T-helper 1 cell treated with Interleukin-12 subunit alpha and Interleukin-12 subunit beta and Interleukin-4 antibody, amounts not matched to agents 30 μg/mL and 1 μg/mL, for 36 hours (primary cell): ENCODE results near the gene SLC35F2.
"Not testable (repeated sequence)": the region's sequence is repeated elsewhere in the genome, so short reads cannot be mapped to it uniquely, and the experiment has no call there.

Experiments
- H3K27ac Mint-ChIP-seq: one replicate; pipeline ENCODE4 v1.8.0; 2021; ENCODE audit warnings: mild to moderate bottlenecking, mixed read lengths
- H3K27me3 Mint-ChIP-seq: one replicate; pipeline ENCODE4 v1.8.0; 2021; ENCODE audit warnings: low read depth, mixed read lengths
- H3K36me3 Mint-ChIP-seq: one replicate; pipeline ENCODE4 v1.8.0; 2021; ENCODE audit warnings: low read depth, mixed read lengths
- H3K4me1 Mint-ChIP-seq: one replicate; pipeline ENCODE4 v1.8.0; 2021; ENCODE audit warnings: low read depth, mixed read lengths
- H3K4me3 Mint-ChIP-seq: one replicate; pipeline ENCODE4 v1.8.0; 2021; ENCODE audit warnings: mild to moderate bottlenecking, moderate library complexity, mixed read lengths
- H3K9me3 Mint-ChIP-seq: one replicate; pipeline ENCODE4 v1.8.0; 2021; ENCODE audit warnings: mixed read lengths

SLC35F2 gene

GRCh38 chr11:107853070-107853469, 5.5 kb downstream of the SLC35F2 start:
- no peaks in the 10 kb centered on the region for H3K36me3 Mint-ChIP-seq
- H3K4me3 Mint-ChIP-seq = no peak overlapping the region
- peaks cover 20% of the 10 kb centered on the region for H3K4me1 Mint-ChIP-seq
- no peaks in the 10 kb centered on the region for H3K27me3 Mint-ChIP-seq
- no peak overlapping the region for H3K27ac Mint-ChIP-seq
- no peaks in the 10 kb centered on the region for H3K9me3 Mint-ChIP-seq

DNA sequence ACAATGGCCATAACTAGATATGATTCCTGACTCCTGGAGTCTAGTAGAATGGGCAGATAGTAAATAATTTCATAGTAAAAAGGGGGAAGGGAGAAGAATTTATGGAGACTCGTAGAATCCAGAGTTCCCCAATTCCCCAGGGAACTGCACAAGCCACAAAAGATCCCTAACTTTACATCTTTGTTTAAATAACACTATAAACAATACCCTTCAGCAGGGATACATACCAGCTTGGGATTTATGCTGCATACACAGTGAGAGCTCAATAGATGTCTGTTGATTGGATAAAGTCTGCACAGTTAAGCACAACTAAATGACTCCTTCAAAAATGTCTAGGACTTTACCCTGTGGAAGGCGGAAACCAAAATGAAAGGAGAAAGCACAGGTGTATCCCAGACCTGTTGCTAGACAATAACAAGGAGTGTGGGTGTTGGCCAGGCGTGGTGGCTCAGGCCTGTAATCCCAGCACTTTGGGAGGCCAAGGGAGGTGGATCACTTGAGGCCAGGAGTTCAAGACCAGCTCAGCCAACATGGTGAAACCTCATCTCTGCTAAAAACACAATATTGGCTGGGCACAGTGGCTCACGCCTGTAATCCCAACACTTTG, 6.8 kb downstream of the SLC35F2 start:
- Mint-ChIP-seq H3K4me3 (no peak overlapping the region), H3K27ac (no peak overlapping the region), H3K36me3 (no peaks in the 10 kb centered on the region), H3K27me3 (no peaks in the 10 kb centered on the region), H3K9me3 (no peaks in the 10 kb centered on the region), H3K4me1 (peaks cover 20% of the 10 kb centered on the region)

DNA sequence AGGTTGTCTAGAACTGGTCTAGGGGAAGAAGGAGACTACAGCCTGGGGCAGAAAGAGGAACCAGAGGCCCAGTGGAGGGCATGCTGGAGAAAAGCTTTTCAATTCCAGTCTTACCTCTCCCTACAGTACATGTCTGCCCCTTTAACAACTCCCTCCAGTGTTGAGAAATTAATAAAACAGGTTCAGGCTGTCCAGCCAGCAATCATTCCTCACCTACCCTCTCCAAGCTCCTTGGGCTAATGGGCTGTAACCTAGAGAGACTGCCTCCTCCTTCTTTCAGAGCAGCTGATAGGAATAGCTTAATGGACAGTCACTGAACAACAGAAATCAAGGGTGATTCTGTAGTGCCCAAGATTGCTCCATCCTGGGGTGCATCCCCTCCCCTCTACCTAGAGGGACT, 8.8 kb downstream of the SLC35F2 start:
- no peak overlapping the region for H3K27ac Mint-ChIP-seq

DNA sequence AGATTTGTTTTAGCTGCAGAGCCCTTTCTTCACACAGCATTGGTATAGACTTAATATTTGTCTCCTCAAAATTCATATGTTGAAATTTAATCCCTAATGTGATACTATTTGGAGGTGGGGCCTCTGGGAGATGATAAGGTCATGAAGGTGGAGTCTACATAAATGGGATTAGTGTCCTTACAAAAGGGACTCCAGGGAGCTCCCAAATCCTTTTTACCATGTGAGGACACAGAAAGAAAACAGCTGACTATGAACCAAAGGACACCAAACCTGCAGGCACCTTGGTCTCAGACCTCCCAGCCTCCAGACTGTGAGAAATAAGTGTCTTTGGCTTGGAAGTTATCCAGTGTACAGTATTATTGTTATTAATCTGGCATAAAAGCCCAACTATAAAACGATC, 10.2 kb downstream of the SLC35F2 start:
- Mint-ChIP-seq H3K27me3 (no peaks in the 10 kb centered on the region), H3K4me3 (no peak overlapping the region), H3K4me1 (peaks cover 20% of the 10 kb centered on the region), H3K36me3 (no peaks in the 10 kb centered on the region), H3K9me3 (no peaks in the 10 kb centered on the region), H3K27ac (no peak overlapping the region)

More for the DNA sequence above, 8.8 kb downstream of the SLC35F2 start:
- Mint-ChIP-seq H3K4me1 (peaks cover 19% of the 10 kb centered on the region), H3K36me3 (no peaks in the 10 kb centered on the region), H3K9me3 (no peaks in the 10 kb centered on the region), H3K27me3 (no peaks in the 10 kb centered on the region), H3K4me3 (no peak overlapping the region)

DNA sequence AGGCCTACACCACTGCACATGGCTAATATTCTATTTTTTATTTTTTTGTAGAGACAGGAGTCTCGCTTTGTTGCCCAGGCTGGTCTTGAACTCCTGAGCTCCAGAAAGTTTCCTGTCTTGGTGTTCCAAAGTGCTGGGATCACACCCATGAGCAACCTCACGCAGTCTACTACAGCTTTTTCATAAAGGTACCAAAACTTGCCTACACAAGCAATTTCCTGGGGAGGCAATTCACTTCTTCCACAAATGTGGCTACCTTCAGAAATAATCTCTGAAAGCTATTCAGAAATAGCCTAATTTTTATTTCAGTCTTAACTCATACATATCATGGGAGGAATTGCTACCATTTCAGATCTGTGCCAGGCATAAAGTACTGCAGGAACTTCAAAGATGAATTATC, 11.4 kb downstream of the SLC35F2 start:
- Mint-ChIP-seq H3K27ac (peak overlapping the region; percentile 6), H3K9me3 (no peaks in the 10 kb centered on the region), H3K4me1 (peaks cover 28% of the 10 kb centered on the region), H3K27me3 (no peaks in the 10 kb centered on the region), H3K36me3 (no peaks in the 10 kb centered on the region), H3K4me3 (no peak overlapping the region)

DNA sequence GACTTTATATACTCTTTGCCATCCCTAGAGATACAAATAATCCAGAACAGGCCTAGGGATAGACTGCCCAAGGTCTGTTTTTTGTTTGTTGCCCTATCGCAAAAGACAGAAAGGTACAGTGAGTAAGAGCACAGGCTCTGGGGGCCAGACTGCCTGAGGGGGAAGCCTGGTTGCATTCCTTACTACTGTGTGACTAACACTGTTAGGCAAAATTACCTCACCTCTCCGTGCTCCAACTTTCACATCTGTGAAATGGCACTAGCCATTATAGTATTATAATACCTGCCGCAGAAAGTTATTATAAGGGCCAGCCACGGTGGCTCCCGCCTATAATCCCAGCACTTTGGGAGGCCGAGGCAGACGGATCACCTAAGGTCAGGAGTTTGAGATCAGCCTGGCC, 14.5 kb downstream of the SLC35F2 start:
- peaks cover 35% of the 10 kb centered on the region for H3K4me1 Mint-ChIP-seq
- no peak overlapping the region for H3K27ac Mint-ChIP-seq
- no peaks in the 10 kb centered on the region for H3K36me3 Mint-ChIP-seq
- H3K27me3 Mint-ChIP-seq = no peaks in the 10 kb centered on the region
- H3K4me3 Mint-ChIP-seq = no peak overlapping the region
- H3K9me3 Mint-ChIP-seq = no peaks in the 10 kb centered on the region

GRCh38 chr11:107842412-107843100, 16.0 kb downstream of the SLC35F2 start:
- no peak overlapping the region for H3K4me3 Mint-ChIP-seq

DNA sequence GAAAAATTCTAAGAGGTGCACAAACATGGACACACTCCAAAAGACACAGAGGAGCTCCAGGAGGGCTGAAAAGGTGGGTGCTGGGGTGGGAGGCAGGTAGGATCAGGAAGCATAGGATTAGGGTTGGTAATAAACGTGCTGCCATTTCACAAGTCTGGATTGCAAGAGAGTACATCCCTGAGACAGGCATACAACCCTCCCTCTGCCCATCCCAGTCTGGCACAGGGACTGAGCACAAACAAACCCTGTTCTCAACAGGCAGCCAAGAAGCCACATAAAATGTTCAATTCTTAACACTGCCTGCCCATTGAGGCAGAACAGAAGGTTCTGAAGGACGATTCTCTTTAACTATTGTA, 18.5 kb downstream of the SLC35F2 start:
- Mint-ChIP-seq H3K4me1 (peaks cover 23% of the 10 kb centered on the region), H3K9me3 (no peaks in the 10 kb centered on the region), H3K36me3 (no peaks in the 10 kb centered on the region), H3K27ac (peak overlapping the region; percentile 92), H3K27me3 (no peaks in the 10 kb centered on the region), H3K4me3 (no peak overlapping the region)

More at GRCh38 chr11:107842412-107843100, 16.0 kb downstream of the SLC35F2 start:
- H3K4me1 Mint-ChIP-seq = peaks cover 30% of the 10 kb centered on the region
- no peaks in the 10 kb centered on the region for H3K27me3 Mint-ChIP-seq
- no peaks in the 10 kb centered on the region for H3K9me3 Mint-ChIP-seq
- no peaks in the 10 kb centered on the region for H3K36me3 Mint-ChIP-seq
- peak overlapping the region; percentile 1 for H3K27ac Mint-ChIP-seq

GRCh38 chr11:107836851-107837250, 21.7 kb downstream of the SLC35F2 start:
- Mint-ChIP-seq H3K9me3 (no peaks in the 10 kb centered on the region), H3K4me3 (no peak overlapping the region), H3K36me3 (peaks cover 1% of the 10 kb centered on the region), H3K27me3 (no peaks in the 10 kb centered on the region), H3K4me1 (peaks cover 16% of the 10 kb centered on the region), H3K27ac (no peak overlapping the region)

DNA sequence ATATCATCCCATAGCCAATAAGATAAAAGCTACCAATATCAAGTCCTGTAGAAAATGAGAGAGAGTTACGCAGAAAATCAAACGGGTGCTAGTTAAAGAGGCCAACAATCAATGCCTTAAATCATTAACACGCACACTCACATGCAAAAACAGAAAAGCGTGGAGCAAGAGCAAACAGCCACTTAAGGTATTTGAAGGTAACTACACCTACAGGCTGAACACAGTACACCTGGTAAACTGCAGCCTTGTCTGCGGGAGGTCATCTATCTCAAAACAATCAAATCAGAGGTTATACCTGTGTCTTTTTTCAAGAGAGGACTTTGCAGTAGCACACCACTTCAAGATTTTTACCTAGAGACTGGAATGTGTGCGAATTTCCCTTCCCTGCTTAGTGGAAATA, 23.6 kb downstream of the SLC35F2 start:
- no peak overlapping the region for H3K27ac Mint-ChIP-seq
- H3K27me3 Mint-ChIP-seq = no peaks in the 10 kb centered on the region
- no peaks in the 10 kb centered on the region for H3K9me3 Mint-ChIP-seq
- no peak overlapping the region for H3K4me3 Mint-ChIP-seq
- peaks cover 8% of the 10 kb centered on the region for H3K4me1 Mint-ChIP-seq
- peaks cover 1% of the 10 kb centered on the region for H3K36me3 Mint-ChIP-seq

- H3K36me3 Mint-ChIP-seq, H3K4me1 Mint-ChIP-seq, H3K27ac Mint-ChIP-seq, H3K9me3 Mint-ChIP-seq, H3K27me3 Mint-ChIP-seq, H3K4me3 Mint-ChIP-seq: not testable (repeated sequence)
Observed at GRCh38 chr11:107833926-107834325, 24.7 kb downstream of the SLC35F2 start.

GRCh38 chr11:107830915-107831540, 27.6 kb downstream of the SLC35F2 start:
- Mint-ChIP-seq H3K27ac (no peak overlapping the region), H3K36me3 (peaks cover 1% of the 10 kb centered on the region), H3K9me3 (no peaks in the 10 kb centered on the region)

DNA sequence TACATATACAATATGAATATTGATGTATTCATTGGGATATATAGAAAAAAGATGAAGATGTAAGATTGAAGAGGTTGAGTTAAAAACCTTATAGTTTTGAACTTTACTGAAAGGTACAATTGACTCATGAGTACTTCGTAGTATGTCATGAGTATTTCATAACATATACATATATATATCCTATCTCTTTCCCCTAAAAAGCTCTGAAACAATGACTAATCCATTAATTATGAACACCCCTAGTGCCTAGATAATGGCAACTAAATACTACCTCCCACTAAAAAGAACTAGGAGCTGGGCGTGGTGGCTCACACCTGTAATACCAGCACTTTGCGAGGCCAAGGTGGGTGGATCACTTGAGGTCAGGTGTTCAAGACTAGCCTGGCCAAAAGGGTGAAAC, 31.5 kb downstream of the SLC35F2 start:
- Mint-ChIP-seq H3K9me3 (no peaks in the 10 kb centered on the region), H3K27ac (no peak overlapping the region), H3K4me3 (no peak overlapping the region), H3K27me3 (no peaks in the 10 kb centered on the region), H3K36me3 (no peaks in the 10 kb centered on the region), H3K4me1 (peaks cover 2% of the 10 kb centered on the region)

More at GRCh38 chr11:107830915-107831540, 27.6 kb downstream of the SLC35F2 start:
- Mint-ChIP-seq H3K4me3 (no peak overlapping the region), H3K27me3 (no peaks in the 10 kb centered on the region), H3K4me1 (peaks cover 4% of the 10 kb centered on the region)

DNA sequence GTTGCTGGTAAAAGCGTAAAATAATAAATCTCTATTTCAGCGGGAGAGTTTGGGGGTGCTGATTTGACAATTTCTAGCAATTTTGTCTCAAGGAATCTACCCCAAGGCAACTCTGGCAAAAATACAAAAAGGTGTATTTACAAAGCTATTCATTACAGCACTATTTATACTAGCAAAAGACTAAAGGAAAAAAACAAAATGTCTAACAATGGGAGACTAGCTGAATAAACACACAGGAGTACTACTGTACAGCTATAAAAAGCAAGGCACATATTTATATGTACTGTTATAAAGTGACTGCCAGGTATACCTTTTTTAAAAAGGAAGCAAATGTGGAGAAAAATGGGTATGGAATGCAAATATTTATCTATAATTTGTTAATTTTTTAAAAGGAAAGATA, 32.7 kb downstream of the SLC35F2 start:
- Mint-ChIP-seq H3K9me3 (no peaks in the 10 kb centered on the region), H3K36me3 (no peaks in the 10 kb centered on the region), H3K4me3 (no peak overlapping the region), H3K27ac (no peak overlapping the region), H3K4me1 (no peaks in the 10 kb centered on the region), H3K27me3 (no peaks in the 10 kb centered on the region)

- Mint-ChIP-seq H3K9me3 (no peaks in the 10 kb centered on the region), H3K4me1 (no peaks in the 10 kb centered on the region), H3K4me3 (no peak overlapping the region), H3K27ac (no peak overlapping the region), H3K36me3 (no peaks in the 10 kb centered on the region), H3K27me3 (no peaks in the 10 kb centered on the region)
Observed at GRCh38 chr11:107824668-107825369, 33.8 kb downstream of the SLC35F2 start.
